A549 (cell line): ENCODE measurements around the gene ABCC2. TPM values are rescaled to one million over a fixed set of nuclear protein-coding genes. Genes with fewer than 3 reads are reported as not detected.
A peak's percentile ranks its signal among the peaks of the same experiment; 100 is the strongest.

Source experiments
- ATAC-seq, 2 experiments: fragments of 200-7000 bp in 1 of 2; fragments of >200 bp in 1 of 2; cut with Nextera tagmentation in 1 of 2; cut with Tn5 transposase in 1 of 2; 3 replicates each; pipeline versions ENCODE4 v1.8.0 to v1.9.1; 2018 to 2020; ENCODE audit warnings: mild to moderate bottlenecking in 1 of 2, moderate library complexity in 1 of 2
- CTCF ChIA-PET: fragments of 300-600 bp; sonication (Branson Sonifier 250); formaldehyde crosslinking; extraction: SDS; loops from one replicate; lab custom pipeline; 2021; ENCODE audit warnings: antibody characterized with exemption, inconsistent platforms; lab: Yijun Ruan, JAX
- POLR2A ChIA-PET: fragments of 350-600 bp; formaldehyde crosslinking; extraction: SDS; loops from one replicate; lab custom pipeline; 2021; ENCODE audit warnings: antibody characterized with exemption, inconsistent platforms; lab: Yijun Ruan, JAX
- DNase-seq, 2 experiments: peaks; one replicate each; pipeline versions ENCODE4 v3.0.0 to v3.0.0-alpha.2; 2011 to 2016; ENCODE audit warnings: low read depth in 1 of 2, low spot score in 1 of 2
- FAIRE-seq: peaks from 2 replicates; lab custom pipeline; 2011; peaks lifted over from hg19 to GRCh38; lab: Jason Lieb, UNC
- H3K27ac ChIP-seq, 2 experiments: fragments of >200 bp; sonication (Bioruptor Twin); formaldehyde crosslinking; 3 replicates each; pipeline ENCODE4 v1.5.1; 2016 to 2017
- H3K4me1 ChIP-seq: fragments of >200 bp; sonication (Bioruptor Twin); formaldehyde crosslinking; 3 replicates; pipeline ENCODE4 v1.6.1; 2016
- H3K4me2 ChIP-seq: fragments of >200 bp; sonication (Bioruptor Twin); formaldehyde crosslinking; 3 replicates; pipeline ENCODE4 v1.6.1; 2016
- H3K4me3 ChIP-seq: fragments of >200 bp; sonication (Bioruptor Twin); formaldehyde crosslinking; 3 replicates; pipeline ENCODE4 v1.5.1; 2016
- H3K9me3 ChIP-seq: fragments of >200 bp; sonication (Bioruptor Twin); formaldehyde crosslinking; 3 replicates; pipeline ENCODE4 v1.6.1; 2016
- BCL3 ChIP-seq: fragments of >200 bp; sonication (Bioruptor Twin); formaldehyde crosslinking; IDR thresholded peaks from 3 replicates; pipeline ENCODE4 v1.6.1; 2016
- BHLHE40 ChIP-seq: IDR thresholded peaks from 2 replicates; pipeline ENCODE4 v1.6.1; 2012; ENCODE audit warnings: low read depth, low read length, inconsistent platforms
- CBX2 ChIP-seq: fragments of 200-600 bp; sonication (generic); IDR thresholded peaks from 2 replicates; pipeline ENCODE4 v1.6.1; 2016; ENCODE audit warnings: low read depth, mild to moderate bottlenecking, borderline replicate concordance
- CEBPB ChIP-seq, 2 experiments: fragments of >200 bp in 1 of 2; sonication (Bioruptor Twin) in 1 of 2; formaldehyde crosslinking in 1 of 2; IDR thresholded peaks; 2 replicates each; pipeline ENCODE4 v1.6.1; 2012 to 2016
- CTCF ChIP-seq: fragments of >200 bp; sonication (Bioruptor Twin); formaldehyde crosslinking; IDR thresholded peaks from 3 replicates; pipeline ENCODE4 v1.5.1; 2016
- FOSB ChIP-seq: fragments of 250-450 bp; sonication (Bioruptor Pico); IDR thresholded peaks from 2 replicates; pipeline ENCODE4 v1.5.0; 2020; ENCODE audit warnings: mild to moderate bottlenecking, moderate library complexity
- FOSL2 ChIP-seq, 2 experiments: fragments of 450-650 bp in 1 of 2; fragments of >200 bp in 1 of 2; sonication (Bioruptor Twin) in 1 of 2; formaldehyde crosslinking; IDR thresholded peaks; 2 replicates each; pipeline versions ENCODE4 v1.5.0 to v1.6.1; 2016 to 2020; ENCODE audit warnings: mild to moderate bottlenecking in 1 of 2, moderate library complexity in 1 of 2
- HES2 ChIP-seq: fragments of >200 bp; sonication (Bioruptor Twin); formaldehyde crosslinking; IDR thresholded peaks from 2 replicates; pipeline ENCODE4 v1.6.1; 2016
- HEYL ChIP-seq: fragments of 250-450 bp; sonication (Bioruptor Pico); IDR thresholded peaks from 2 replicates; pipeline ENCODE4 v1.8.0; 2021; ENCODE audit warnings: mild to moderate bottlenecking, moderate library complexity
- HMGXB4 ChIP-seq: fragments of 250-450 bp; sonication (Bioruptor Pico); IDR thresholded peaks from 2 replicates; pipeline ENCODE4 v1.5.0; 2021; ENCODE audit warnings: mild to moderate bottlenecking, moderate library complexity, borderline replicate concordance
- HOXA7 ChIP-seq: fragments of 250-450 bp; sonication (Bioruptor Pico); IDR thresholded peaks from 2 replicates; pipeline ENCODE4 v1.5.0; 2020; ENCODE audit warnings: mild to moderate bottlenecking, moderate library complexity
- JUN ChIP-seq, 2 experiments: fragments of >200 bp; sonication (Bioruptor Twin); formaldehyde crosslinking; IDR thresholded peaks; 2 replicates in 1 of 2; 3 replicates in 1 of 2; pipeline ENCODE4 v1.6.1; 2016 to 2017
- MAX ChIP-seq: IDR thresholded peaks from 2 replicates; pipeline ENCODE4 v1.6.1; 2012
- POLR2AphosphoS2 ChIP-seq: conservative IDR thresholded peaks from 2 replicates; pipeline ENCODE4 v1.6.1; 2012; ENCODE audit warnings: low read length, improper control_type of control experiment, inconsistent platforms
- RAD21 ChIP-seq, 2 experiments: fragments of >200 bp in 1 of 2; sonication (Bioruptor Twin) in 1 of 2; formaldehyde crosslinking in 1 of 2; IDR thresholded peaks in 1 of 2; conservative IDR thresholded peaks in 1 of 2; 2 replicates in 1 of 2; 3 replicates in 1 of 2; pipeline ENCODE4 v1.6.1; 2012 to 2018; ENCODE audit warnings: inconsistent platforms in 1 of 2
- RARB ChIP-seq: fragments of 250-450 bp; sonication (Bioruptor Pico); IDR thresholded peaks from 2 replicates; pipeline ENCODE4 v1.8.0; 2021; ENCODE audit warnings: mild to moderate bottlenecking, moderate library complexity
- REST ChIP-seq: fragments of 200-600 bp; sonication (generic); IDR thresholded peaks from 2 replicates; pipeline ENCODE4 v1.6.1; 2016; ENCODE audit warnings: antibody characterized with exemption, mild to moderate bottlenecking, moderate library complexity
- RNF2 ChIP-seq: fragments of 200-600 bp; sonication (generic); IDR thresholded peaks from 2 replicates; pipeline ENCODE4 v1.6.1; 2016; ENCODE audit warnings: low read depth, mild to moderate bottlenecking, antibody characterized with exemption, moderate library complexity, borderline replicate concordance
- SMC3 ChIP-seq: fragments of >200 bp; sonication (Bioruptor Twin); formaldehyde crosslinking; IDR thresholded peaks from 3 replicates; pipeline ENCODE4 v1.6.1; 2018; ENCODE audit warnings: inconsistent platforms
- TP53 ChIP-seq: fragments of 250-450 bp; sonication (Bioruptor Pico); IDR thresholded peaks from 2 replicates; pipeline ENCODE4 v1.5.0; 2021; ENCODE audit warnings: mild to moderate bottlenecking, moderate library complexity
- WGBS: methylation state at CpG from one replicate; pipeline ENCODE4 v1.1.6; 2017; ENCODE audit errors: missing lambda C conversion rate; 5-methylcytosine and 5-hydroxymethylcytosine counted together
- polyA plus RNA-seq, 4 experiments: library from polyadenylated mRNA; depleted of rRNA in 3 of 4; stranded (reverse); fragments of >200 nt; fragmentation: RNase III in 1 of 4; extraction: RNeasy Plus Mini Kit Qiagen cat#74134 plus additional on column Dnase treatment in 1 of 4; gene quantifications; 2 replicates in 3 of 4; 3 replicates in 1 of 4; pipeline ENCODE4 v1.2.3, GENCODE V29; 2011 to 2017

ABCC2 gene
- polyA plus RNA-seq, 2 of the 4 experiments (the other 2 are of a cell fraction): 192 to 369 TPM

GRCh38 chr10:99854860-99855259 is 72.4 kb downstream of the ABCC2 start:
- POLR2A ChIA-PET: no interaction called here
- FAIRE-seq: peak; percentile 89
- H3K4me2 ChIP-seq: no peak overlapping the region
- peak; percentile 38 to 43; a peak in 4 of 6 replicates for ATAC-seq
- H3K4me1 ChIP-seq: peaks cover 20% of the 10 kb centered on the region
- TF ChIP-seq JUN (IDR thresholded peaks at IDR 0.05): peak; percentile 18 to 56; a peak in 2 of 5 replicates
- no peak for TF ChIP-seq HEYL (CRISPR knock-in tag)
- peak; percentile 57 to 73 for TF ChIP-seq RAD21 (conservative IDR thresholded peaks at IDR 0.05 in 1 of 2, IDR thresholded peaks at IDR 0.05 in 1 of 2)
- peak; percentile 45 for TF ChIP-seq SMC3
- no peak for TF ChIP-seq CBX2
- peak; percentile 46 for TF ChIP-seq CTCF
- TF ChIP-seq MAX: 0 out of 2 replicates have a peak, but pooled peaks have one; percentile 31
- TF ChIP-seq POLR2AphosphoS2: peak; percentile 38; the same call in 1 of the 2 replicates
- TF ChIP-seq HES2: no peak
- TF ChIP-seq, all 56 proteins: peak for 6
- DNase-seq: peak; percentile 41 to 81
- Histone ChIP-seq H3K27ac (no peak overlapping the region), H3K4me3 (no peak overlapping the region), H3K9me3 (no peaks in the 10 kb centered on the region)
- 48% methylated on average over 6 of the region's 6 CpGs for WGBS
- CTCF ChIA-PET: interaction anchor here (0.7 to 12.5 kb wide), 8 partner anchors 8 to 206 kb away, joined by 3 to 139 read pairs (median 4); partner anchors contain the start of gene DNMBP

- 78% methylated on average over 8 of the region's 8 CpGs for WGBS
- ATAC-seq: peak in 1 of 2 experiments; percentile 41; a peak in 3 of 6 replicates
- no peak for DNase-seq
- CTCF ChIA-PET: interaction anchor here (0.6 to 12.5 kb wide), 8 partner anchors 9 to 205 kb away, joined by 3 to 139 read pairs (median 3); partner anchors contain the start of gene DNMBP
- TF ChIP-seq BCL3 (0 out of 3 replicates have a peak, but pooled peaks have one; percentile 12), HOXA7 (peak; percentile 79), REST (0 out of 2 replicates have a peak, but pooled peaks have one; percentile 23), CEBPB (IDR thresholded peaks at IDR 0.05) (no peak), BHLHE40 (no peak), FOSL2 (IDR thresholded peaks at IDR 0.05) (no peak), FOSL2 (CRISPR knock-in tag; IDR thresholded peaks at IDR 0.05) (peak; percentile 40), RNF2 (no peak), HMGXB4 (CRISPR knock-in tag) (peak; percentile 23; the same call in 1 of the 2 replicates), FOSB (peak; percentile 49; the same call in 1 of the 2 replicates), TP53 (peak; percentile 66; the same call in 1 of the 2 replicates), POLR2AphosphoS2 (peak; percentile 93), RARB (CRISPR knock-in tag) (peak; percentile 57)
- TF ChIP-seq, all 56 proteins: peak for 9
- Histone ChIP-seq H3K27ac (no peak overlapping the region), H3K4me3 (no peak overlapping the region), H3K4me1 (peaks cover 15% of the 10 kb centered on the region; the same call in 1 of the 3 replicates), H3K4me2 (no peak overlapping the region), H3K9me3 (no peaks in the 10 kb centered on the region)
- no peak for FAIRE-seq
- POLR2A ChIA-PET: no interaction called here
Observed at GRCh38 chr10:99855479-99856071, 73.1 kb downstream of the ABCC2 start.
